Measurements from ENCODE around the gene HLA-A.

HLA-A gene

GRCh38 chr6:29990931-29991330 lies 48.6 kb downstream of the HLA-A start:
- DNase-seq (ENCODE audit: low spot score) = no peak

- no peak for DNase-seq (ENCODE audit: low spot score)
These were observed 50.5 kb downstream of the HLA-A start for GRCh38 chr6:29992807-29993206.

DNA sequence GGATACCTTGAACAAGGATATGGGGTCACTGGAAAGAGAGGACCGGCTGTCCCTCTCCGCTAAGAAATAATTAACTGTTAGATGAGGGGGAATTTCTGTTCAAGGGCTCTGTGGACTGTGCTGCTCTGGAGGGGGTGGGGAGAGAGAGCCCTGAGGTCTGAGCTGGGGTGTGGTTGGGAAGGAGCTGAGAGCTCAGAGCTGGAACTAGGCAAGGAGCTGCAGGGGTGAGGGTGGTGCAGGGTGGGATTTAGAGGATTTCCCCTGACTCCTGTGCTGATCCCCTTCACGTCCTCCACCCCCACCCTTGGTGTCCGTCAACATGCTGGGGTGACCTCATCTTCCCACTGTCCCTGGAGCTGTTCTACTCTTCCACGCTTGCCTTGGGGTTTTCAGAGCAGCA lies 52.5 kb downstream of the HLA-A start:
- no peak for DNase-seq (ENCODE audit: low spot score)

DNA sequence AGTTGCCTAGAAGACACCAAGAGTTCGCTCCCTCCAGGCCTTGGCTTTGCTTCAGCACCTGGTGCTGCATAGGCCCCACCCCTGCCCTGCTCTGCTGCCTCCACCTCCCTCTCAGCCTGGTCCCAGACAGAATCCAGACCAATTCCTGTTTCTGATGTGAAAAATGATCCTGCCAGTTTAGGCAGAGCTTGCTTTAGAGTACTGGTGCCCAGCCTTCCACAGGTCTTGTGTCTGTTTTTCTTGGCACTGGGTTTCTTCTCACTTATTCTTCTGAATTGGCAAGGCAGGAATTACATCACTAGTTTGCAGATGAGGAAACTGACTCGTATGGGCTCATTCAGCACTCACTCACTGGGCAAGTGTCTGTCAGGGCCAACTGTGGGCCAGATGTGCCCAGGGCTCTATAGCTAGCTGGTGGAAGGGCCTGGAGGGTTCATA lies 53.0 kb downstream of the HLA-A start:
- no peak for DNase-seq (ENCODE audit: low spot score)
